Immature natural killer cell (primary cell): ENCODE measurements around the gene TRAT1. TPM values are rescaled to one million over a fixed set of nuclear protein-coding genes. Genes with fewer than 3 reads are reported as not detected.
A peak's percentile ranks its signal among the peaks of the same experiment; 100 is the strongest.

Experiments used
- DNase-seq, 3 donors: peaks; one replicate each; pipeline ENCODE4 v3.0.0; 2022; ENCODE audit warnings: mixed read lengths in 1 of 3
- H3K27ac Mint-ChIP-seq, 6 donors: one replicate each; pipeline ENCODE4 v1.8.0; 2020; ENCODE audit warnings: mixed read lengths in 6 of 6, mild to moderate bottlenecking in 5 of 6, inconsistent platforms in 4 of 6, moderate library complexity in 3 of 6
- H3K27me3 Mint-ChIP-seq, 3 donors: one replicate each; pipeline ENCODE4 v1.8.0; 2020 to 2021; ENCODE audit warnings: low read depth in 3 of 3, mild to moderate bottlenecking in 3 of 3, mixed read lengths in 3 of 3, moderate library complexity in 3 of 3, inconsistent platforms in 1 of 3
- H3K36me3 Mint-ChIP-seq, 3 donors: one replicate each; pipeline ENCODE4 v1.8.0; 2020; ENCODE audit warnings: mixed read lengths in 3 of 3, inconsistent platforms in 2 of 3, mild to moderate bottlenecking in 2 of 3
- H3K4me1 Mint-ChIP-seq, 2 donors: one replicate each; pipeline ENCODE4 v1.8.0; 2020; ENCODE audit warnings: inconsistent platforms in 2 of 2, mild to moderate bottlenecking in 2 of 2, mixed read lengths in 2 of 2, moderate library complexity in 1 of 2
- H3K4me3 Mint-ChIP-seq, 5 donors: one replicate each; pipeline ENCODE4 v1.8.0; 2020; ENCODE audit warnings: mild to moderate bottlenecking in 5 of 5, mixed read lengths in 5 of 5, inconsistent platforms in 3 of 5, moderate library complexity in 3 of 5
- H3K9me3 Mint-ChIP-seq, 6 donors: one replicate each; pipeline ENCODE4 v1.8.0; 2020; ENCODE audit warnings: mild to moderate bottlenecking in 6 of 6, mixed read lengths in 6 of 6, inconsistent platforms in 4 of 6, moderate library complexity in 3 of 6
- polyA plus RNA-seq, 3 donors: library from polyadenylated mRNA; unstranded; fragments of 300-500 nt; fragmentation: Illumina TruSeq; gene quantifications; one replicate each; pipeline ENCODE4 v1.2.3, GENCODE V29; 2021

Gene TRAT1
- polyA plus RNA-seq, 3 donors from 2014 or later: 2.2 to 4.0 (median 2.4) TPM

DNA sequence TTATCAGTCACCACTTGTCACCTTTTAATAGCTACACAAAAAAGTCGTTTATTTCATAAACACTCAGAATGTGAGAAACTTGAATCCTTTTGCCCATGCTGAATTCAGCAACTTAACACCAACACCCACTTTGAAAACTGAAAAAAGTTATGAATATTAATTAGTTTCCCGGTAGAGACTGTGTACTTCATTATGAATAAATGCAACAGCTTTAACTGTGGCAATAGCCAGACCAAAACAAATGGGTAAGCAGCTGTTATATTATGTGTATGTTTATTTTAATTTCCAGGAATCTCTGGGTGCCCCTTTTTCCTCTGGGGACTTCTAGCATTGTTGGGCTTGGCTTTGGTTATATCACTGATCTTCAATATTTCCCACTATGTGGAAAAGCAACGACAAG lies 7.8 kb downstream of the TRAT1 start:
- no peak overlapping the region for H3K4me3 Mint-ChIP-seq
- DNase-seq: no peak
- H3K4me1 Mint-ChIP-seq: peaks cover 0 to 10% of the 10 kb centered on the region in 2 donors
- H3K36me3 Mint-ChIP-seq: no peaks in the 10 kb centered on the region
- H3K9me3 Mint-ChIP-seq: no peaks in the 10 kb centered on the region
- H3K27ac Mint-ChIP-seq: no peak overlapping the region
- peaks cover 0 to 1% (median 0%) of the 10 kb centered on the region in 3 donors for H3K27me3 Mint-ChIP-seq

DNA sequence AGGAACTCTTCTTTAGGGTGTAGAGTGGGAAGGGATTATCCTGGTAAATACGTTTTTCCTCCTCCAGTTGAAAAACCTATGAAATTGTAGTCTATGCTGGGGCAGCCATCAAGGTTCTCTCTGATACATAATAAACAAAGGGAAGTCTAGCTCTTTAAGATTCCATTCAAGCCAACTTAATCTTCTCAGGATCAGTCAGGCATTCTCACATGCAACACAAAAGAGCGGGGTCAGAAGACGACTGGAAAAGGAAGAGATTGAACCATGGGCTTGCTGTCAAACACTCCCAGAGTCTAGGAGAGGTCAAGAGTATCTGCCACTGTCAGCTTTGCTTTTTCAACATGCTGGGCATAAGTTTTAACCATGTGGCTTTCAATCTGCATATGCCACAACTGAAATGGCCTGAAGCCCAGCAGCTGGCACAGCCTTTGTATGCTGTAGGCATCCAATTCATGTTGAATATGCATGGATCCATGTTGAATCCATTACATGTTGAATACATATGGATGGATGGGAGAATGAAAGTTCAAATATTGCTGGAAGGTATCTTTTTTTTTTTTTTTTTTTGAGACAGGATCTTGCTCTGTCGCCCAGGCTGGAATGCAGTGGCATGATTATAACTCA lies 8.5 kb downstream of the TRAT1 start:
- no peaks in the 10 kb centered on the region for H3K36me3 Mint-ChIP-seq
- H3K9me3 Mint-ChIP-seq: no peaks in the 10 kb centered on the region
- no peak for DNase-seq
- H3K4me1 Mint-ChIP-seq: peaks cover 0 to 10% of the 10 kb centered on the region in 2 donors
- H3K4me3 Mint-ChIP-seq: no peak overlapping the region
- H3K27me3 Mint-ChIP-seq: peaks cover 0 to 2% (median 1%) of the 10 kb centered on the region in 3 donors
- no peak overlapping the region for H3K27ac Mint-ChIP-seq

DNA sequence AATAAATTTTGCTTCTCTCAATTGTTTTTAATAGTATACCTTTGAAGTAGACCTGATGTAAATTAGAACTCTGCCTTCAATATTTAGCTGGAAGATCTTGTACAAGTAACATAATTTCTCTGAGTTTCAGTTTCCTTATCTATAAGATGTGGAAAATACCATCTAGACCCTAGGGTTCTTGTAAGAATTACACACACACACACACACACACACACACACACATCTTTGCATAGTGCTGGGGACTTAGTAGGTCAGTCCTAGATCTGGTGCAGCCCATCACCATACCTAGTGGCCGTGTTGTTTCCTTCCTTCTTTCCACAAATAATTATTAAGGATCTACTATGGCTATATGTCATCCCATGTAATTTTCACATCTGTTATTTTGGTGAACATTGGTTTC lies 11.0 kb downstream of the TRAT1 start:
- Mint-ChIP-seq H3K4me3 (no peak overlapping the region), H3K27me3 (peaks cover 0 to 4% (median 1%) of the 10 kb centered on the region in 3 donors), H3K4me1 (peaks cover 0 to 10% of the 10 kb centered on the region in 2 donors), H3K36me3 (no peaks in the 10 kb centered on the region), H3K9me3 (peaks cover 0 to 1% (median 0%) of the 10 kb centered on the region in 6 donors), H3K27ac (no peak overlapping the region)
- DNase-seq: no peak

DNA sequence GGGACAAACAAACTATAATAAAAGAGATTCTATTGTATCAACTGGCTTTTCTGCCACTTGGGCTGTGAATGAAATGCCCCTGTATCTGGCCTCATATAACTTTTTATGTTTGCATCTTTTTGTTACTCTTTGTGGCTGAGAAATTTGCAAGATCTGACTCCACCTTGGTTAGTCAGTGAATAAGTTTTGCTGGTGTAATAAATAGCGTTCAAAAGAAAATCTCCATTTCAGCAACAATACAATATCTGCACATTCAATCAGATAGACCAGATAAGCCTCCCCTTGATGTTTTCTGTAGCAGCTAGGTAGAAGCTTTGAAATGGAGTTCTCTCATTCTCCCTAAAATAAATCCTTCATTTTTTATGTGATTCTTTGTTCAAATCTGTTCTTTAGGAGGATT lies 12.0 kb downstream of the TRAT1 start:
- peaks cover 0 to 4% (median 1%) of the 10 kb centered on the region in 3 donors for H3K27me3 Mint-ChIP-seq
- H3K27ac Mint-ChIP-seq: no peak overlapping the region
- DNase-seq: no peak
- H3K36me3 Mint-ChIP-seq: no peaks in the 10 kb centered on the region
- H3K4me3 Mint-ChIP-seq: no peak overlapping the region
- peaks cover 0 to 1% (median 0%) of the 10 kb centered on the region in 6 donors for H3K9me3 Mint-ChIP-seq
- H3K4me1 Mint-ChIP-seq: peaks cover 0 to 10% of the 10 kb centered on the region in 2 donors

DNA sequence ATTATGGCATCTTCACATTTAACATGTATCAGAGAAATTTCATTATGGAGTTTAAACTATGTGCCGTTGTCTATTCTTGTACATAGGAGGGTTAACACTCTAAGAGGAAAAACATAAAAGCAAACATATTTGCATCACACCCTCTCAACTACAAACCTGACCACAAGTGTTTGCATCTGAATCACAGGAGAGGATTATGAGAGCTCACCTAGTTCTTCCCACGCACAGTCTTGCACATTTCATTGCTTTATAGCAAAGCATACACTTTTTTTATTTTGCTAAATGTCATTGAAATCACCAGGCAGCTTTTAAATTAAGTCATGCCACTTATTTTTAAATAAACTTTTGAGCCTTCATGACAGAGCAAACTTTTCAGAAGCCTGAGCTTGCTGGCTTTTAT lies 12.5 kb downstream of the TRAT1 start:
- Mint-ChIP-seq H3K9me3 (peaks cover 0 to 1% (median 0%) of the 10 kb centered on the region in 6 donors), H3K4me1 (peaks cover 0 to 10% of the 10 kb centered on the region in 2 donors), H3K4me3 (peak overlapping the region in 1 of 5 donors; percentile 2), H3K36me3 (no peaks in the 10 kb centered on the region), H3K27ac (no peak overlapping the region), H3K27me3 (peaks cover 0 to 4% (median 1%) of the 10 kb centered on the region in 3 donors)
- DNase-seq: no peak

DNA sequence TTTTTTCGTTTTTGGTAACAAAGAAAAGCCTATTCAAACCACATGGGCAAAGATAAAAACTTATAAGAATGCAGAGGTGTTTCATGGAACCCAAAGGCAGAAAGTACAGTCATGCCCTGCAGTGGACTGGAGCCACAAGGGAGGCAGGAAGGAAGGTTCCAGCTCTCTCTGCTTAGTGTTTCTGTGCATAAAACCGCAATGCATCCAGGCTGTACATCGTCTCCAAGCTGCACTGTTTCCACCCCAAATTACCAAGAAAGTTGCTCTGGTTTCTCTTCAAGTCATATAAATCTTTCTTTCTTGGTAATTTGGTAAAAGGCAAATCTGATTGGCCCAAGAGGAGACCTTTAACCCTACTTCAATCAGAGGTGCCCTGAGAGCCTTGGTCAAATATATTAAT lies 15.8 kb downstream of the TRAT1 start:
- Mint-ChIP-seq H3K4me3 (no peak overlapping the region), H3K4me1 (peaks cover 0 to 10% of the 10 kb centered on the region in 2 donors), H3K27me3 (peaks cover 0 to 4% (median 1%) of the 10 kb centered on the region in 3 donors), H3K27ac (no peak overlapping the region), H3K36me3 (no peaks in the 10 kb centered on the region), H3K9me3 (peaks cover 0 to 3% (median 0%) of the 10 kb centered on the region in 6 donors)
- DNase-seq: no peak

DNA sequence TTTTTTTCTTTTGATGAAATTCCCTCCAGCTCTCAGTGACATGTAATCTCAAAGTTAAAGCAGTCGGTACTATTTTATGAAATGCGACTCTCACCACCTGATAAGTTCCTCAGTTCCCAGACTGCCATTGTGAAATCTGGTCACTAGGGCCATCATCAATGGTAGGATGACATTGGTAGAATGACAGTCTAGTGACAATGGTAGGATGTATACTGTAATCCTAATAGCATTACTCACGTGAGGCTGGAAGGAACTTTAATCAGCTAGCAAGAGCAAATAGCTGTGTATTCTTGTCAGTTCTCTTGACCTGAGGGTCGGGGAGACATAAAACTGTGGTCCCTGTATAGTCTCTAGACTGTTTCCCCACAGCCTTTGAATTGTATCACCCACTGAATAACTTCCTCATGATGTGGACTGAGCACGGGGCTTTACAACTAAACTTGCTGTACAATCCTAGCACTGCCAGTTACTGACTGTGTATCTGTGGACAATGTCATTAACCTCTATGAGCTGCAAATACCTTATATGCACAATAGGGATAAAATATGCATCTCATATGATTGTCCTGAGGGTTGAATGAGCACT lies 23.2 kb downstream of the TRAT1 start:
- no peak overlapping the region for H3K27ac Mint-ChIP-seq
- peaks cover 0 to 1% (median 0%) of the 10 kb centered on the region in 6 donors for H3K9me3 Mint-ChIP-seq
- H3K36me3 Mint-ChIP-seq: no peaks in the 10 kb centered on the region
- DNase-seq: no peak
- H3K4me3 Mint-ChIP-seq: no peak overlapping the region
- no peaks in the 10 kb centered on the region for H3K4me1 Mint-ChIP-seq
- peaks cover 0 to 8% (median 3%) of the 10 kb centered on the region in 3 donors for H3K27me3 Mint-ChIP-seq

DNA sequence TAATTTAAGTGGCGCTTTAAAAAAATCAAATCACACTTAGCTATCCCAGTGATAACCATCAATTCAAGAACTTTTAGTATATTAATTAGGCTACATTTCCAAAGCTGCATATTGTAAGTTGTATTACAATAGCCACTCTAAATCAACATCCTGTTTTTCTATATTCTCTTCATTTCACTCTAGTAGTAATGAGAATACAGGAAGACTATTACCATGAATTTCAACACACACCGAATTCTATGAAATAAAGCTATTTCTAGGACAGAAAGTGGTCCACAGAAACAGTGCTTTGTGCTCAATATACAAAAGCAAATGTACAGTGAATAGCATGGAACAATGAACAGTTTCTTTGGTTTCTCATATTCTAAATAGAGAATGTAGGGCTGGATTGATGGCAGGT lies 24.6 kb downstream of the TRAT1 start:
- peaks cover 0 to 6% (median 0%) of the 10 kb centered on the region in 3 donors for H3K36me3 Mint-ChIP-seq
- peaks cover 0 to 1% (median 0%) of the 10 kb centered on the region in 6 donors for H3K9me3 Mint-ChIP-seq
- H3K27ac Mint-ChIP-seq: no peak overlapping the region
- no peak overlapping the region for H3K4me3 Mint-ChIP-seq
- no peaks in the 10 kb centered on the region for H3K4me1 Mint-ChIP-seq
- peaks cover 0 to 9% (median 3%) of the 10 kb centered on the region in 3 donors for H3K27me3 Mint-ChIP-seq
- DNase-seq: no peak

DNA sequence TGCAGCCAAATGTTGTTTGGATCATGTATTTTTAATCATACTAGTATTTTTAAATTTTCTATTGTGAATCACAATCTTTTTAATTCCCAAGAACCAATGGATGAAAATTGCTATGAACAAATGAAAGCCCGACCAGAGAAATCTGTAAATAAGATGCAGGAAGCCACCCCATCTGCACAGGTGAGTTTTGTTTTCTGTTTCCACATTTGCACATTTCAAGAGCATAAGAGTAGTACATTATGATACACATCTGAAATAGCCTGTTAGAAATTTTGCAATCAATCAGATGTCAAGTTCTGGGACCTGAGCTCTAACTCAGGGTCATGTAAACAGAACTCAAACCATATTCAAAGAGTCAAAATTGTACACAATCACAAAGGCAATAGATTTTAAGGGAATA lies 26.5 kb downstream of the TRAT1 start:
- no peak for DNase-seq
- peaks cover 0 to 6% (median 0%) of the 10 kb centered on the region in 3 donors for H3K36me3 Mint-ChIP-seq
- no peaks in the 10 kb centered on the region for H3K9me3 Mint-ChIP-seq
- peaks cover 0 to 9% (median 3%) of the 10 kb centered on the region in 3 donors for H3K27me3 Mint-ChIP-seq
- no peak overlapping the region for H3K27ac Mint-ChIP-seq
- no peak overlapping the region for H3K4me3 Mint-ChIP-seq
- H3K4me1 Mint-ChIP-seq: no peaks in the 10 kb centered on the region

DNA sequence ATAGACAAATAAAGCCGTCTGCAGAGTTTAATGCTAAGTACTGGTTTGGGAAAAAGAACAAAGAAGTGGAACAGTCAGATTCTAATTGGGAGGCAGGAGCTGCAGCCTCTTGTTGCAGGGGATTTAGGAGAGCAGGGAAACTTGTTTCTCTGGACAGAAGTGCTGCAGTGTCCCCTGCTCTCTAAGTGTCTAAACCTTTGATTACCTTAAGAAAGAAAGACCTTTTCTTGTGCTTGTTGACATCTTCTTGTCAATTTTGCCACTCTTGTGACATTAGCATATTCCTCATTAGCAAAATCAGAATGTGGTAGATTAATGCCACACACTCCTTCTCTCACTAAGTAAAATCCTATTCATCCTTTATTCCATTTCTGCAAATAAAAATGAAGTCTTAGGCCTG lies 38.8 kb downstream of the TRAT1 start:
- Mint-ChIP-seq H3K4me3 (no peak overlapping the region), H3K27ac (no peak overlapping the region), H3K9me3 (peaks cover 0 to 2% (median 0%) of the 10 kb centered on the region in 6 donors), H3K27me3 (no peaks in the 10 kb centered on the region), H3K4me1 (peaks cover 11 to 13% of the 10 kb centered on the region in 2 donors), H3K36me3 (peaks cover 0 to 4% (median 0%) of the 10 kb centered on the region in 3 donors)
- no peak for DNase-seq

DNA sequence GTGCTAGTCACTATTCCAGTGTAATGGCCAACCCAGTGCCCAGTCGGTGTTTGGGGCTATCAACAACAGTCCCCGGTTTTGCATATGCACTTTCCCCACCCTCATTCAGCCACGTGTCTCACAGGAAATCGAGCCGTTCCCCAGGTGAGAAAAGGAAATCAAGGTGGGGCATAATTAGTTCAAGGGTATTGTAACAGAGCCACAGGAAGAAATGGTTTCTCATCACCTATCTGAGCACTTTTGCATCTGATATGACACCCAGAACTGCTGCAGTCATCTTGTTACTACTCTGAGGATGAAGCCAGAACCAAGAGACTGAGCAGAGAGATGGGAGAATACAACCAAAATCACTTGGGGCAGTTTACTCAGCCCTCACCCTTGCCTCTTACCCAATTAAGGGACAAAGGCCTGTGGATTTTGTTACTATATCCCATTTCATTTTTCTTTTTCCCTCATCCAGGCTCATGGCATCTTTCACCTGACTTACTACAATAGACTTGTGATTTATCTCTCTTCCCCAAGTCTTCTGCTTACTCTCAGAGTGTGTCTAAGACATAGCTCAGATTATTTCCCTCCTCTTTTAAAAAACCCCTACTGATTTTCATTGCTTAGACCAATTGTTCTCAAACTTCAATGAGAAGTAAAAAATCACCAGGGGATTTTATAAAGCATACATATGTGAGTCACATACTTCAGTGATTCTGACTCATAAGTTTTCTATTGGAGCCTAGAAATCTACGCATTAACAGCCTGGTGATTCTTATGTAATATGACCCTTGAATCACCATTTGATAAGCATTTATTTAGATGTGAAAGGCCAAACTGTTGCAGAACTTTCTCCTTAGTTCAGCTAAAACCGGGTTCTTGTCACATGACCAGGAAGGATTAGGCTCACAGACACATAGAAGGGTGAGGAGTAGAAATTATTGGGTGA lies 40.5 kb downstream of the TRAT1 start:
- peaks cover 11 to 13% of the 10 kb centered on the region in 2 donors for H3K4me1 Mint-ChIP-seq
- H3K36me3 Mint-ChIP-seq: peaks cover 0 to 4% (median 0%) of the 10 kb centered on the region in 3 donors
- peak overlapping the region in 1 of 6 donors; percentile 34 for H3K27ac Mint-ChIP-seq
- DNase-seq: peak in 1 of 3 donors; percentile 0
- no peak overlapping the region for H3K4me3 Mint-ChIP-seq
- peaks cover 0 to 2% (median 0%) of the 10 kb centered on the region in 6 donors for H3K9me3 Mint-ChIP-seq
- no peaks in the 10 kb centered on the region for H3K27me3 Mint-ChIP-seq

DNA sequence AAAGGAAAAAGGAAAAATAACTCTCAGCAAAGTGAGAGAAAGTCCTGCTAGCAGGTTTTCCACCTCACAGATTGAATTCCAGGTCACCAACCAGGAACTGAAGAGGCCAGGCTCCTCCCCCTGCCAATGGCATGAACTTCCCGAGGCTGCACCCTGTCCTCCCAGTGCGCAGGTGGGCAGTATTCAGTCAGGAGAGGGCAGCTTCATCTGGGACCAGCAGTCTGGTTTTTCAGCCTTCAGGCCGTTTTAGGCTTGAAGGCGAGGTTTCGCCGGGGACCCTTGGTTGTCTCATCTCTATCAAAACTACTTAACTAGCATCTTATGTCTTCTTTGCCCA lies 41.2 kb downstream of the TRAT1 start:
- no peak for DNase-seq
- Mint-ChIP-seq H3K36me3 (peaks cover 0 to 4% (median 0%) of the 10 kb centered on the region in 3 donors), H3K9me3 (peaks cover 0 to 2% (median 0%) of the 10 kb centered on the region in 6 donors), H3K27ac (no peak overlapping the region), H3K27me3 (no peaks in the 10 kb centered on the region), H3K4me3 (no peak overlapping the region), H3K4me1 (peaks cover 11 to 13% of the 10 kb centered on the region in 2 donors)

DNA sequence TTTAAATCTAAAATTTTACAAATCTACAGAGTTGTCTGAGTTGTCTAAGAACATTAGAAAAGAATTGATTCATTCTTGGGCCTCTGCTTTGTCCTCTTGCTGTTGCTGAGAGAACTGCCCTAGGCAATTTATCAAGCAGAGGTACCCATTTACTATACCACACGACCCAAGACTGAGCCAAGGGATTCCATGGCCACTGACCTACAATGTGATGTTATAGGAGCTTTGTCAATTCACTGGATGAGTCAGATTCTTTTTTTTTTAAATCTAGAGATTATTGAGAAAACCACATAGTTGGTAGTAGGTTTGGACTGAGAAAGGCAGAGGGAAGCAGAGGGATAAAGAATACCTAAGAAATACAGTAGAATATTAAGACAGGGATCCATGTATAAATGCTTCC lies 55.3 kb downstream of the TRAT1 start:
- Mint-ChIP-seq H3K27me3 (peaks cover 0 to 6% (median 2%) of the 10 kb centered on the region in 3 donors), H3K4me3 (no peak overlapping the region), H3K36me3 (no peaks in the 10 kb centered on the region), H3K9me3 (peaks cover 0 to 3% (median 0%) of the 10 kb centered on the region in 6 donors), H3K4me1 (no peaks in the 10 kb centered on the region), H3K27ac (no peak overlapping the region)
- no peak for DNase-seq

DNA sequence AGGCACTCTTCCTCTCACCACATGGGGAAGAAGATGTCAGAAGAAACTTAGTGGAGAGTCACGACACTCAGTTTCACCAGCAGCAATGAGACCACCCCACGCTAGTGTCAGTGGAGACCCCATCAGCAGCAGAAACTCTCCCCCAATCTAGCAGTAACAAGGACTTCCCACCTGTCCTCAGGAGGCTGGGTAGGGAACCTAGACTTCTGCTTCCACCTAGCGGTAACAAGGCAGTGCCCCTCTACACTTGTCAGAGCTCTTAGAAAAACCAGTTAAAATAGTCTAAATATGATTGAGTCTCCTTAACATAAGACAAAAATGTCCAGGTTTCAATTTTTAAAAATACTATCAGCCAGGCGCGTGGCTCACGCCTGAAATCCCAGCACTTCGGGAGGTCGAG lies 57.3 kb downstream of the TRAT1 start:
- Mint-ChIP-seq H3K36me3 (no peaks in the 10 kb centered on the region), H3K4me1 (peaks cover 0 to 2% of the 10 kb centered on the region in 2 donors), H3K27me3 (peaks cover 0 to 6% (median 2%) of the 10 kb centered on the region in 3 donors), H3K4me3 (no peak overlapping the region), H3K27ac (no peak overlapping the region), H3K9me3 (peaks cover 0 to 3% (median 0%) of the 10 kb centered on the region in 6 donors)
- DNase-seq: no peak
